Nephron progenitor cell (in vitro differentiated cells): ENCODE data around the gene HSPH1.

Experiments used
- DNase-seq: peaks from one replicate; pipeline ENCODE4 v3.0.0; 2021
- H3K27ac Mint-ChIP-seq: 2 replicates; pipeline ENCODE4 v1.8.0; 2021; ENCODE audit warnings: mild to moderate bottlenecking, moderate library complexity, mixed read lengths
- H3K27me3 Mint-ChIP-seq: 2 replicates; pipeline ENCODE4 v1.8.0; 2021; ENCODE audit warnings: mild to moderate bottlenecking, low read depth, mixed read lengths; ENCODE audit not compliant: poor library complexity
- H3K36me3 Mint-ChIP-seq: 2 replicates; pipeline ENCODE4 v1.8.0; 2021; ENCODE audit warnings: low read depth, mixed read lengths
- H3K4me1 Mint-ChIP-seq: 2 replicates; pipeline ENCODE4 v1.8.0; 2021; ENCODE audit warnings: mixed read lengths
- H3K4me3 Mint-ChIP-seq: 2 replicates; pipeline ENCODE4 v1.8.0; 2021; ENCODE audit warnings: mild to moderate bottlenecking, moderate library complexity, mixed read lengths
- H3K9me3 Mint-ChIP-seq: 2 replicates; pipeline ENCODE4 v1.8.0; 2021; ENCODE audit warnings: mild to moderate bottlenecking, moderate library complexity, mixed read lengths
- TF ChIP-seq, protein P1 (sequence below): fragments of 200-600 bp; sonication (generic); IDR thresholded peaks from 2 replicates; pipeline ENCODE4 v1.5.0; 2021; ENCODE audit warnings: antibody characterized with exemption

HSPH1 gene

DNA sequence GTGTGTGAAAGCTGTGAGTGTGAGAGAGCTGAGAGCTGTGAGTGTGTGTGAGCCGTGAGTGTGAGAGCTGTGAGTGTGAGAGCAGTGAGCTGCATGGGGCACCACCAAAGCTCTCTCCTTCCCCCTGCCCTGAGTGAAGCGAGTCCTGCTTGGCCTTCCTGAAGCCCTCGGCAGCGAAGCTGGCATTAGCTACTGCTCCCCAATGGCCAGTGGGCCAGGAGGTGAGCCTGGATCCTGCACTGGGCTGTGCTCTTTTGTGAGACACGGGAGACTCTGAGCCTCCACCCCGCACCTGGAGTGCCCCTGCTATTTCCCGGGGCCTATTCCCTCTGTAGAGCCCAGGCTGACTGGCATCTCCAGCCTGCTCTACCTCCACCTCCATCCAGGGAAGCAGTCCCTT lies 51.5 kb downstream of the HSPH1 start:
- Mint-ChIP-seq H3K4me3 (no peak overlapping the region), H3K9me3 (no peaks in the 10 kb centered on the region), H3K27ac (no peak overlapping the region), H3K27me3 (peaks cover 4% of the 10 kb centered on the region), H3K4me1 (peaks cover 6% of the 10 kb centered on the region), H3K36me3 (no peaks in the 10 kb centered on the region)
- TF ChIP-seq, protein P1, sequence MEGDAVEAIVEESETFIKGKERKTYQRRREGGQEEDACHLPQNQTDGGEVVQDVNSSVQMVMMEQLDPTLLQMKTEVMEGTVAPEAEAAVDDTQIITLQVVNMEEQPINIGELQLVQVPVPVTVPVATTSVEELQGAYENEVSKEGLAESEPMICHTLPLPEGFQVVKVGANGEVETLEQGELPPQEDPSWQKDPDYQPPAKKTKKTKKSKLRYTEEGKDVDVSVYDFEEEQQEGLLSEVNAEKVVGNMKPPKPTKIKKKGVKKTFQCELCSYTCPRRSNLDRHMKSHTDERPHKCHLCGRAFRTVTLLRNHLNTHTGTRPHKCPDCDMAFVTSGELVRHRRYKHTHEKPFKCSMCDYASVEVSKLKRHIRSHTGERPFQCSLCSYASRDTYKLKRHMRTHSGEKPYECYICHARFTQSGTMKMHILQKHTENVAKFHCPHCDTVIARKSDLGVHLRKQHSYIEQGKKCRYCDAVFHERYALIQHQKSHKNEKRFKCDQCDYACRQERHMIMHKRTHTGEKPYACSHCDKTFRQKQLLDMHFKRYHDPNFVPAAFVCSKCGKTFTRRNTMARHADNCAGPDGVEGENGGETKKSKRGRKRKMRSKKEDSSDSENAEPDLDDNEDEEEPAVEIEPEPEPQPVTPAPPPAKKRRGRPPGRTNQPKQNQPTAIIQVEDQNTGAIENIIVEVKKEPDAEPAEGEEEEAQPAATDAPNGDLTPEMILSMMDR, result no peak
- no peak for DNase-seq

DNA sequence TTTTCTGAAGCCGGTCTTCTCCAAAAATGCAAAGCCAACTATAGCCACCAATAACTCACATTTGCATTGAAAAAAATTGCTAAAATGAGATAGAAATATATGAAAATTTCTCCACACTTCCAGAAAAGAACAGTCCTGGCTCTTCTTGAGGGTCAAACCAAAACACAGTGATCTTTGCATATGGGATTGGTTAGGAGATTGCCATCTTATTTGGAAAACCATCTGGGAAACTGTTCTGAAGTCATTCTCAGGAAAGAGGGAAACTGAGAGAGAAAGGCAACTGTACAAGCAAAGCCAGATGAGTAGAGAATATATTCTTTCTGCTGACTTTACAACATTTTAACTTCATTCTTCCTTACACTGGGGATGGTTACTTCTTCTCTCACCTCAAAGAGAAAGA lies 54.6 kb downstream of the HSPH1 start:
- Mint-ChIP-seq H3K27me3 (peaks cover 10% of the 10 kb centered on the region), H3K27ac (no peak overlapping the region), H3K4me1 (peaks cover 6% of the 10 kb centered on the region), H3K4me3 (no peak overlapping the region), H3K9me3 (no peaks in the 10 kb centered on the region), H3K36me3 (no peaks in the 10 kb centered on the region)
- TF ChIP-seq, protein P1, result no peak
- DNase-seq, result no peak

DNA sequence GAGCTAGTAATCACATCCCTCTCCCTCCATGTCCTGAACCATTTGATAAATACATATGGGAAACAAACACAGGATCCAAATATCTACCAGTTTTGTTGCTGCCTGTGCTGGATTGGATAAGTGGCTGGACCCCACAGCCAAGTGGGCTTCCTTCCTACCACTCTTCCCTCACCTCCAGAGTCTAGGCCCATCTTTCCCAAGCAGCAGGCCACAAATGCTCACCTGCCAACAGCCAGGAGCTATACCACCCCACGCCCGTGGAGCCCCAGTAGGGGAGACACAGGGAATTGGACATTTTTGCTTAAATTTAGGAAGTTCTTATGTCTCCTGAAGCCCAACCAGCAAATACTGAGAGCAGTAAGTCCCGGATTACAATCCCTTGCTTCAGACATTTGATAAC lies 55.8 kb downstream of the HSPH1 start:
- peaks cover 10% of the 10 kb centered on the region for H3K27me3 Mint-ChIP-seq
- H3K36me3 Mint-ChIP-seq, result no peaks in the 10 kb centered on the region
- TF ChIP-seq, protein P1, result no peak
- H3K4me1 Mint-ChIP-seq, result peaks cover 9% of the 10 kb centered on the region
- no peak for DNase-seq
- H3K27ac Mint-ChIP-seq, result no peak overlapping the region
- H3K4me3 Mint-ChIP-seq, result no peak overlapping the region
- H3K9me3 Mint-ChIP-seq, result no peaks in the 10 kb centered on the region

DNA sequence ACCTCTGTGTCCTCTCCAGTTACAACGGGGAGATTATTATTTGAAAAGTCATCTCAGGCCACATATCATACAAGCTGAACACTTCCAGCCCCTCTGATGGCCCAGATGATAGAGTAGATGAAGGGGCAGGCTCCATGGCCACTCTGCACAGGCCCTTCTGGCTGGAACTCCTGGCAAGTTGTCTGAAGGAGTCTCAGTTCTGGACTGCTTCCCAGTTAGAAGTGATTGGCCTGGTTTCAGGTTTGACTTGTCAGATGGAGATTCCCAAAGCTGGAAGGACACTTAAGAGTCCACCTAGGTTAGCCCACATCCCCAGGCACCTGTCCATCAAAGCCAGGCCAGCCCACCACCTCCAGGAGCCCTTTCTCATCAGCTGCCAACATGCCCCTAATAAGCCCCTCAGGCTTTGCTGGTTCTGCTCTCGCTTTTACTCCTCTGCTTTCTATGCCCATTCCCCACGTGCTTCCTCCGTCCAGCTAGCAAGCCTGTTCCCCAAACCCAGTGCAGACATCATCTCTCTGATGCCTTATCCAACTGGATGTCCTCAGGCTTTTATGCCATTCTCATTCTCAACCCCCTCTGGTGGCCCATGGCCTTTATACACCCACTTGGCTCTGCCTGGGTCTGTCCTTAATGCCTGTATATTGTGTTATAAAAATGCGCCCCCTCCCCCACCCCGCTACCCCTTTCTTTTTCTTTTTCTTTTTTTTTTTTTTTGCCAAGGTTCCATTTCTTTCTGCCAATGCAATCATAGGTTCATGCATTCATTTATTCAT lies 56.5 kb downstream of the HSPH1 start:
- Mint-ChIP-seq H3K36me3 (no peaks in the 10 kb centered on the region), H3K4me3 (no peak overlapping the region), H3K27ac (no peak overlapping the region), H3K27me3 (peaks cover 10% of the 10 kb centered on the region), H3K4me1 (peaks cover 9% of the 10 kb centered on the region), H3K9me3 (no peaks in the 10 kb centered on the region)
- no peak for DNase-seq
- TF ChIP-seq, protein P1, result no peak

DNA sequence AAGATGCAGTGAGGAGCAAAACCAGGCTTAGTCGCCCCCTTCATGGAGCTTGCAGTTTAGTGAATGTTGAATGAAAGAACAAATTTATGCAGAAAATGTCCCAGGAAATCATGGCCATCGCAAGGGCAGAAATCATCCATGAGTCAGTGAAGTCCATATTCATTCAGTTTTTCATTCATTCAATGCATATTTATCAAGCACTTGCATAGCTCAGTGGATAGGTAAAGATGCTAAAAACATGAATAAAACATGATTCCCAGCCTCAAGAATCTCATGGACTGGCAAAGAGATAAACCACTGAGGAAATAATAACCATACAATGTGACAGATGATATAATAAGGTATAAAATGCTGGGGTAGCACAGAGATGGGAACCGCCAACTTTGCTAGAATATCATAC lies 58.8 kb downstream of the HSPH1 start:
- TF ChIP-seq, protein P1, result no peak
- Mint-ChIP-seq H3K9me3 (no peaks in the 10 kb centered on the region), H3K4me1 (peaks cover 4% of the 10 kb centered on the region), H3K27ac (no peak overlapping the region), H3K4me3 (no peak overlapping the region), H3K27me3 (peaks cover 6% of the 10 kb centered on the region), H3K36me3 (no peaks in the 10 kb centered on the region)
- no peak for DNase-seq
